Fibroblast of lung (primary cell): ENCODE results near the gene CPZ. TPM values are rescaled to one million over a fixed set of nuclear protein-coding genes. Genes with fewer than 3 reads are reported as not detected.

Experiments
- DNase-seq, 2 donors: peaks; one replicate each; pipeline versions ENCODE4 v3.0.0 to v3.0.0-alpha.2; 2010; ENCODE audit warnings: low read depth in 2 of 2
- H2AFZ ChIP-seq: 2 replicates; pipeline ENCODE4 v1.5.1; 2012; ENCODE audit warnings: low read length, control low read depth, inconsistent platforms
- H3K27ac ChIP-seq: 2 replicates; pipeline ENCODE4 v1.5.1; 2011; ENCODE audit warnings: low read length, control low read depth; ENCODE audit not compliant: insufficient read depth
- H3K27me3 ChIP-seq: 2 replicates; pipeline ENCODE4 v1.5.1; 2011; ENCODE audit warnings: mild to moderate bottlenecking, low read length; ENCODE audit not compliant: control insufficient read depth, insufficient read depth
- H3K36me3 ChIP-seq: 2 replicates; pipeline ENCODE4 v1.5.1; 2011; ENCODE audit warnings: low read length; ENCODE audit not compliant: control insufficient read depth, insufficient read depth
- H3K4me1 ChIP-seq: 2 replicates; pipeline ENCODE4 v1.5.1; 2011; ENCODE audit warnings: low read length; ENCODE audit not compliant: control insufficient read depth, insufficient read depth; ENCODE audit errors: extremely low read depth
- H3K4me2 ChIP-seq: 2 replicates; pipeline ENCODE4 v1.5.1; 2011; ENCODE audit warnings: low read length, control low read depth; ENCODE audit not compliant: insufficient read depth; ENCODE audit errors: extremely low read depth
- H3K4me3 ChIP-seq, 4 experiments: fragments of 200-600 bp in 1 of 4; sonication (generic) in 1 of 4; replicated peaks in 1 of 4; 2 replicates each; pipeline ENCODE4 v1.5.1; 2011 to 2016; ENCODE audit warnings: low read length in 4 of 4, low read depth in 3 of 4, mild to moderate bottlenecking in 3 of 4, control low read depth in 2 of 4, inconsistent platforms in 1 of 4, mixed read lengths in 1 of 4; ENCODE audit not compliant: insufficient read depth in 1 of 4; ENCODE audit errors: control extremely low read depth in 1 of 4
- H3K79me2 ChIP-seq: 2 replicates; pipeline ENCODE4 v1.5.1; 2012; ENCODE audit warnings: mild to moderate bottlenecking, low read length, inconsistent platforms; ENCODE audit not compliant: control insufficient read depth, insufficient read depth
- H3K9ac ChIP-seq: 2 replicates; pipeline ENCODE4 v1.5.1; 2011; ENCODE audit warnings: mild to moderate bottlenecking, low read length, control low read depth; ENCODE audit not compliant: insufficient read depth
- H3K9me3 ChIP-seq: 2 replicates; pipeline ENCODE4 v1.5.1; 2012; ENCODE audit warnings: low read depth, low read length; ENCODE audit not compliant: control insufficient read depth, insufficient read depth
- H4K20me1 ChIP-seq: 2 replicates; pipeline ENCODE4 v1.5.1; 2011; ENCODE audit warnings: low read length; ENCODE audit not compliant: control insufficient read depth, insufficient read depth; ENCODE audit errors: extremely low read depth
- CTCF ChIP-seq, 2 donors: IDR thresholded peaks in 1 of 2; conservative IDR thresholded peaks in 1 of 2; 1 replicate in 1 of 2; 2 replicates in 1 of 2; pipeline ENCODE4 v1.5.1; 2011 to 2012; ENCODE audit warnings: low read length in 2 of 2, control low read depth in 1 of 2, inconsistent platforms in 1 of 2, low read depth in 1 of 2, mild to moderate bottlenecking in 1 of 2
- EZH2 ChIP-seq: IDR thresholded peaks from 2 replicates; pipeline ENCODE4 v1.5.1; 2012; ENCODE audit warnings: low read length, control low read depth, mild to moderate bottlenecking; ENCODE audit errors: missing control alignments
- polyA plus RNA-seq, 2 donors: library from polyadenylated mRNA; depleted of rRNA in 1 of 2; stranded (reverse) in 1 of 2; unstranded in 1 of 2; fragments of >200 nt; gene quantifications; 2 replicates each; pipeline ENCODE4 v1.2.1, GENCODE V29; 2011 to 2012; ENCODE audit warnings: missing spikeins in 1 of 2
- total RNA-seq: library from RNA; depleted of rRNA; stranded (reverse); fragments of >200 nt; gene quantifications from 2 replicates; pipeline ENCODE4 v1.2.1, GENCODE V29; 2014

CPZ gene
- total and polyA plus RNA-seq, 2 donors (not counting 1 experiment from before 2014, with no cell fraction given), result 7.1 to 24.4 TPM

GRCh38 chr4:8612646-8613045, 20.1 kb downstream of the CPZ start:
- no peaks in the 10 kb centered on the region for H3K9me3 ChIP-seq
- no peak for TF ChIP-seq EZH2
- no peak for TF ChIP-seq CTCF (conservative IDR thresholded peaks at IDR 0.05 in 1 of 2, IDR thresholded peaks at IDR 0.05 in 1 of 2; ENCODE audit: low read depth in 1 of 2, low read length in 2 of 2)
- no peak overlapping the region for H3K4me2 ChIP-seq
- no peak overlapping the region for H3K4me3 ChIP-seq
- no peak overlapping the region for H3K9ac ChIP-seq
- no peak overlapping the region for H2AFZ ChIP-seq
- no peaks in the 10 kb centered on the region for H3K79me2 ChIP-seq
- DNase-seq, result no peak
- H3K4me1 ChIP-seq, result no peaks in the 10 kb centered on the region
- no peak overlapping the region for H3K27ac ChIP-seq
- no peaks in the 10 kb centered on the region for H3K27me3 ChIP-seq
- no peaks in the 10 kb centered on the region for H4K20me1 ChIP-seq
- no peaks in the 10 kb centered on the region for H3K36me3 ChIP-seq

GRCh38 chr4:8613421-8614364, 21.1 kb downstream of the CPZ start:
- Histone ChIP-seq H3K36me3 (no peaks in the 10 kb centered on the region), H3K9me3 (no peaks in the 10 kb centered on the region), H3K4me3 (no peak overlapping the region), H3K79me2 (no peaks in the 10 kb centered on the region), H3K4me1 (no peaks in the 10 kb centered on the region), H2AFZ (no peak overlapping the region), H4K20me1 (no peaks in the 10 kb centered on the region), H3K27ac (no peak overlapping the region), H3K27me3 (no peaks in the 10 kb centered on the region), H3K4me2 (no peak overlapping the region), H3K9ac (no peak overlapping the region)
- no peak for TF ChIP-seq EZH2
- TF ChIP-seq CTCF (conservative IDR thresholded peaks at IDR 0.05 in 1 of 2, IDR thresholded peaks at IDR 0.05 in 1 of 2; ENCODE audit: low read depth in 1 of 2, low read length in 2 of 2), result no peak
- DNase-seq, result no peak

- no peak for DNase-seq
- TF ChIP-seq CTCF (conservative IDR thresholded peaks at IDR 0.05 in 1 of 2, IDR thresholded peaks at IDR 0.05 in 1 of 2; ENCODE audit: low read depth in 1 of 2, low read length in 2 of 2) (no peak), EZH2 (no peak)
- Histone ChIP-seq H3K27me3 (no peaks in the 10 kb centered on the region), H3K9me3 (no peaks in the 10 kb centered on the region), H3K4me2 (no peak overlapping the region), H3K27ac (no peak overlapping the region), H3K9ac (no peak overlapping the region), H3K4me1 (no peaks in the 10 kb centered on the region), H3K79me2 (no peaks in the 10 kb centered on the region), H3K36me3 (no peaks in the 10 kb centered on the region), H2AFZ (no peak overlapping the region), H4K20me1 (no peaks in the 10 kb centered on the region), H3K4me3 (no peak overlapping the region)
Observed at GRCh38 chr4:8614365-8615193, 22.0 kb downstream of the CPZ start.
